HFFc6 (cell line): Measurements from ENCODE around the gene PABPN1L. TPM values are rescaled to one million over a fixed set of nuclear protein-coding genes. Genes with fewer than 3 reads are reported as not detected.

Experiments used
- DNase-seq: peaks from one replicate; pipeline ENCODE4 v3.0.0-alpha.2; 2018
- H3K27ac Mint-ChIP-seq: 2 replicates; pipeline ENCODE4 v1.8.0; 2020; ENCODE audit warnings: mild to moderate bottlenecking, mixed read lengths
- H3K27me3 Mint-ChIP-seq: 2 replicates; pipeline ENCODE4 v1.8.0; 2021; ENCODE audit warnings: mild to moderate bottlenecking, moderate library complexity, mixed read lengths; ENCODE audit not compliant: insufficient read depth
- H3K36me3 Mint-ChIP-seq: 2 replicates; pipeline ENCODE4 v1.8.0; 2021; ENCODE audit warnings: low read depth, mixed read lengths
- H3K4me1 Mint-ChIP-seq: 2 replicates; pipeline ENCODE4 v1.8.0; 2020; ENCODE audit warnings: low read depth, mixed read lengths
- H3K4me3 Mint-ChIP-seq: 2 replicates; pipeline ENCODE4 v1.8.0; 2020; ENCODE audit warnings: mild to moderate bottlenecking, moderate library complexity, mixed read lengths
- H3K9me3 Mint-ChIP-seq: 2 replicates; pipeline ENCODE4 v1.8.0; 2020; ENCODE audit warnings: mild to moderate bottlenecking, mixed read lengths
- total RNA-seq, 6 experiments: library from RNA; stranded (reverse); fragmentation: NEBNext Ultra II Directional; extraction: Animal tissue kit (Norgen Biotek cat#: 25700); gene quantifications; 2 replicates in 1 of 6; 3 replicates in 5 of 6; pipeline ENCODE4 v1.2.3, GENCODE V29; 2021
- TF ChIP-seq, protein P1 (sequence below): fragments of 200-600 bp; sonication (generic); IDR thresholded peaks from 2 replicates; pipeline ENCODE4 v1.5.0; 2021; ENCODE audit warnings: antibody characterized with exemption, mild to moderate bottlenecking

The PABPN1L gene
- total RNA-seq, 6 experiments from 2014 or later: not detected

DNA sequence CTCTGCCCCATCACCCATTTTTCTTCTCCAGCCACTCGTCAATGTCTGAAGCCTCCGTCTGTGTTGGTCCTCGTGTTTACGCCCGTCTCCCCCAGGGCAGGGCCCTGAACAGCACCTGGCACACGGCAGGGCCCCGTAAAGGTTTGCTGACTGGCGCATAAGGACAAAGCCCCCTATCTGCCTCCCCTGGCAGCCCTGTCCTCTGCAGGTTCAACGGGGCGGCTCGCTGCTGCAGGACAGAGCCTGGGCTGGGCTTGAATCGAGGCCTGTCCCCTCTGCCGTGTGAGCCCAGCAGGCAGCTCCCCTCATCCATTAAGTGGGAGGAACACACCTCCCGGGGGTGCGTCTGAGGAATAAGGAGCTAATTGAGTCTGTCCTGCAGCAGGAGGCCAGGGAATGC is 46.1 kb upstream of the PABPN1L start:
- Mint-ChIP-seq H3K4me1 (peaks cover 4% of the 10 kb centered on the region; the same call in 1 of the 2 replicates), H3K9me3 (peaks cover 7% of the 10 kb centered on the region), H3K36me3 (no peaks in the 10 kb centered on the region), H3K27ac (no peak overlapping the region), H3K4me3 (no peak overlapping the region), H3K27me3 (peaks cover 14% of the 10 kb centered on the region)
- no peak for DNase-seq
- TF ChIP-seq, protein P1, sequence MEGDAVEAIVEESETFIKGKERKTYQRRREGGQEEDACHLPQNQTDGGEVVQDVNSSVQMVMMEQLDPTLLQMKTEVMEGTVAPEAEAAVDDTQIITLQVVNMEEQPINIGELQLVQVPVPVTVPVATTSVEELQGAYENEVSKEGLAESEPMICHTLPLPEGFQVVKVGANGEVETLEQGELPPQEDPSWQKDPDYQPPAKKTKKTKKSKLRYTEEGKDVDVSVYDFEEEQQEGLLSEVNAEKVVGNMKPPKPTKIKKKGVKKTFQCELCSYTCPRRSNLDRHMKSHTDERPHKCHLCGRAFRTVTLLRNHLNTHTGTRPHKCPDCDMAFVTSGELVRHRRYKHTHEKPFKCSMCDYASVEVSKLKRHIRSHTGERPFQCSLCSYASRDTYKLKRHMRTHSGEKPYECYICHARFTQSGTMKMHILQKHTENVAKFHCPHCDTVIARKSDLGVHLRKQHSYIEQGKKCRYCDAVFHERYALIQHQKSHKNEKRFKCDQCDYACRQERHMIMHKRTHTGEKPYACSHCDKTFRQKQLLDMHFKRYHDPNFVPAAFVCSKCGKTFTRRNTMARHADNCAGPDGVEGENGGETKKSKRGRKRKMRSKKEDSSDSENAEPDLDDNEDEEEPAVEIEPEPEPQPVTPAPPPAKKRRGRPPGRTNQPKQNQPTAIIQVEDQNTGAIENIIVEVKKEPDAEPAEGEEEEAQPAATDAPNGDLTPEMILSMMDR: no peak

DNA sequence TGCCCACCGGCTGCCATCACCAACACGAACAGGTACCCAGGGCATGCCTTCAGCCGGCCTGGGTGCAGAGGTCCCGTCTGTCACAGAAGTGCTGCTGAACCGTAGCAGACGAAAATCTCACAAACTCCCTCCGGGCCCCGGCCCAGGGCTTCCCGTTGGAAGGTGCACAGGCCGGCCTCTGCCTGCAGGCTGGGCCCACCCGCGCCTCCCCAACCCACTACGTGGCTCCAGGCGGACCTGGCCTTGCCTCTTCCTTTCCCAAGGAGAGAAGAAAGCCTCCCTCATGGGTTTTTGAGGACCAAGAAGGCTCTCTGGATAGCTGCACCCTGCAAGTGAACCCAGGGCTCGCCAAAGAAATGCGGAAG is 45.5 kb upstream of the PABPN1L start:
- TF ChIP-seq, protein P1: no peak
- no peak overlapping the region for H3K27ac Mint-ChIP-seq
- peaks cover 14% of the 10 kb centered on the region for H3K27me3 Mint-ChIP-seq
- peaks cover 7% of the 10 kb centered on the region for H3K9me3 Mint-ChIP-seq
- no peak for DNase-seq
- no peak overlapping the region for H3K4me3 Mint-ChIP-seq
- H3K4me1 Mint-ChIP-seq: peaks cover 5% of the 10 kb centered on the region; the same call in 1 of the 2 replicates
- H3K36me3 Mint-ChIP-seq: no peaks in the 10 kb centered on the region

- no peak for DNase-seq
- peaks cover 5% of the 10 kb centered on the region; the same call in 1 of the 2 replicates for H3K4me1 Mint-ChIP-seq
- H3K4me3 Mint-ChIP-seq: no peak overlapping the region
- no peaks in the 10 kb centered on the region for H3K36me3 Mint-ChIP-seq
- TF ChIP-seq, protein P1: no peak
- H3K27me3 Mint-ChIP-seq: peaks cover 14% of the 10 kb centered on the region
- no peak overlapping the region for H3K27ac Mint-ChIP-seq
- peaks cover 7% of the 10 kb centered on the region for H3K9me3 Mint-ChIP-seq
Observed at GRCh38 chr16:88911136-88911945, 44.9 kb upstream of the PABPN1L start.

DNA sequence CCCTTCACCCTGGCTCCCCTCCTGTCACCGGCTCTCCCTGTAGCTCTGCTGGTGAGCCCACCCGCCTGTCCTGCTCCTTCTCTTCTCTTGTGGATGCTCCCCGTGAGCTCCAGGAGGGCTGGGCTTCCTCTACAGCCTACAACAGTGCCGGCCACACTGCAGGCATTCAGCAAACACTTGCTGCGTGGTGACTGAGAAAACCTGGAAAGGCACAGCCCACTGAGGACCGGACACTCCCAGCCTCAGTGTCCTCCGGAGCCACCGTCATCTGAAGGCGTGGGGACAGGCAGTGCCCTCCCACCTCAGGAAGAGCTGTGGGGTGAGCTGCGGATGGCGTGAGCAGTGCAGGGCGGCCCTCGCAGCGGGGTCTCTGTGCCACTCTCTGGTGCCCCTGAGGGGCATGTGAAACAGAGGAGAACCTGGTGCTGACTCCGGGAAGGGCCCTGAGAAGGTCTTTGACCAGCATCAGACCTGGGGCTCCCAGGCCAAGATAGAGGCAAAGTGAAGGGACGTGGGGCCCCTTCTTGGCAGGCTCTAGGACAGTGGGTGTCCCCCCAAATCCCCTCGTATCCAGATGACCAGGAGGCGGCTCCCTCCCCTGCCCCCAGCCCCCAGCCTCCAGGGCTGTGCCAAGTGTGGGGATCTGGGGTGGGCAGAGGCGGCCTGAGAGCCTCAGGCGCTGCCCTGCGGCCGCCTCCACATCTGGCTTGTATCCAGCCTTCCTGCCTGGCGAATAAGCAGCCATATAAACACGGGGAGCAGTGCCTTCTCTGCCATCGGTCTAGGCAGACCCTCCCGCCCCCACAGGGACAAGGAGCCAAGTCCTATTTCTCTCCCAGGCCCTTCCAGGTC is 44.0 kb upstream of the PABPN1L start:
- H3K36me3 Mint-ChIP-seq: no peaks in the 10 kb centered on the region
- no peak overlapping the region for H3K27ac Mint-ChIP-seq
- peaks cover 12% of the 10 kb centered on the region for H3K27me3 Mint-ChIP-seq
- no peak for DNase-seq
- peaks cover 7% of the 10 kb centered on the region; the same call in 1 of the 2 replicates for H3K9me3 Mint-ChIP-seq
- no peak overlapping the region for H3K4me3 Mint-ChIP-seq
- H3K4me1 Mint-ChIP-seq: peaks cover 5% of the 10 kb centered on the region; the same call in 1 of the 2 replicates
- TF ChIP-seq, protein P1: no peak

DNA sequence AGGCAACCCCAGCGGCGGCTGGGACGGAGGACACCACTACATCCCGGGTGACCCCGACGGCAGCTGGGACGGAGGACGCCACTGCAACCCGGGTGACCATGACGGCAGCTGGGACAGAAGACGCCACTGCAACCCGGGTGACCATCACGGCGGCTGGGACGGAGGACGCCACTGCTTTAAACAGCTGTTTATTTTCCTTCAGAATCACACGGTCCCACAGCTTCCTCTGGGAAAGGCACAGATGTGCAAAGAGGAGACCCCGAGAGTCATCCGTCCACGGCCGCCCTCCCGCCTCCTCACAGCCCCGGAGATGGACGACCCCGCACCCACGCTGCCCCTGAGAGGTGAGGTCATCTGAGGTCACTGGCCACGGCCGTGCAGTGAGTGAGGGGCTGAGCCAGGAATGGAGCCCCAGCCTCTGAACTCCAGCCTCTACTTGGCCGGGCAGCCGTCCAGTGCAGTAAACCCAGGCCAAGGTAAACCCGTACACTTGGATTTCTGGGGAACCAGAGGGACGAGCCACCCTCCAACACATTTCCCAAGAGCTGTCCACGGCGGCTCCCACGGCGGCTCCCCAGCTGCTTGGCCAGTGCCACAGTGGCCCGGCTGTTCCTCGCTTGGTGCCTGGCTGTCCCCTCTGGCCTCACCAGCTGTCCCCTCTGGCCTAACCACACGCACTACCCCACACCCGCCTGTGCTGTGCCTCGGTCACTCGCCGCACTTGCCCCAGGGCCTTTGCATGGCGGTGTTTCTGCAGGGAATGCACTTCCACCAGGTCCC is 43.2 kb upstream of the PABPN1L start:
- H3K4me3 Mint-ChIP-seq: no peak overlapping the region
- no peak overlapping the region for H3K27ac Mint-ChIP-seq
- peaks cover 7% of the 10 kb centered on the region; the same call in 1 of the 2 replicates for H3K9me3 Mint-ChIP-seq
- peaks cover 12% of the 10 kb centered on the region for H3K27me3 Mint-ChIP-seq
- no peak for DNase-seq
- peaks cover 5% of the 10 kb centered on the region; the same call in 1 of the 2 replicates for H3K4me1 Mint-ChIP-seq
- TF ChIP-seq, protein P1: no peak
- no peaks in the 10 kb centered on the region for H3K36me3 Mint-ChIP-seq
